HUDEP-2 (cell line): Measurements from ENCODE around the gene LIPF.
"Not testable (repeated sequence)": the region's sequence is repeated elsewhere in the genome, so short reads cannot be mapped to it uniquely, and the experiment has no call there.

Source experiments
- DNase-seq, 76 experiments: peaks; one replicate each; lab custom pipeline; 2025; ENCODE audit not compliant: unreplicated experiment in 76 of 76; lab: John Stamatoyannopoulos, UW

LIPF gene

DNA sequence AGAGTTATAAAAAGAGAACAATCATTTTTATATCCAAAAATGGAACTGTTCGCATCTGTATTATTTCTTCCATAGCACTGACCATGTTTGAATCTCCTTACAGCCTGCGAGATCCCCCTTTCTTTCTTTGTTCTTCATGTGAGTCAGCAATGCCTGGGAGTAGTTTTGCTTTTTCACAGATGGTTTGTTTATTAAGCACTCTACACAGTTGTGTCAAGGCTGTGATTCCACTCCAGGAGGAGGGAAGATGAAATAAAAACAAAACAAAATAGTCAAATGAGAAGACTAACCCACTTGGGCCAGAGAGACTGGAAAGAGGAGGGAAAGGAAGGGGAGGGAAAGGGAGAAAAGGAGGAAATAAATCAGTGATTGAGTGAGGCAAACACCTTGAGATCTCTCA, 7.8 kb downstream of the LIPF start:
- no peak for DNase-seq

DNA sequence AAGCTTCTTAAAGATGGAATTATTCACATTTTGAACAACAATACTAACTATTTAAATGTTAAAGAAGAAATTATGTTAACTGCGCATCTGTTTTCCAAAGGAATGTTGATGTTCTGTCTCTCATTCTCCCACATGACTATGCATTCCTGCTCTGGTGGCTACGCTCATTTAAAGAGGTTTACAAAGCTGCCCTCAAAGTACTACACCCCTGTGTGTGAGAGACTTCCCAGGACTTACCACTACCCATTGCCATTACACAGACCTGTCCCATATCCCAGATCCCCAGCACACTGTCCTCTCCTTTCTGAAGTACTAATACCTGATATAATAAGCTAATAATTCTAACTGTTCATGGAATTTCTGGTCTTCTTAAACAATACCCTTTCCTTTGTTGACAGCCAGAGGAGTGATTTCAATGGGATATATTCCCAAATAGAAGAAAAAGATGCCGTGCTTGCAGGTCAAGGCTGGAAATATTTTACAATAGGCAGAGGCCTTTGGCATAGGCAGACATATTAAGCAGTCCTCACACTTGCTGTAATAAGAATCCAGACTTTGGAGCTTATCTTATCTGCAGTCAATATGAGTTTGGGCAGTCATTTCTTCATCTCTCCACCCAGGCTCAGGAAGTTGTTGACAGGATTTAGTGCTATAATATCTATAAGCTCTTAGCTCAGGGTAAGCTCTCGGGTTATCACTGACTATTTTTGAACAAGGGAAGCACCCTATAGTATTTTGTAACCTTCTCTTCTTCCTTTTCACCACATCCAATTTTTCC, 12.2 kb downstream of the LIPF start:
- DNase-seq = no peak

DNA sequence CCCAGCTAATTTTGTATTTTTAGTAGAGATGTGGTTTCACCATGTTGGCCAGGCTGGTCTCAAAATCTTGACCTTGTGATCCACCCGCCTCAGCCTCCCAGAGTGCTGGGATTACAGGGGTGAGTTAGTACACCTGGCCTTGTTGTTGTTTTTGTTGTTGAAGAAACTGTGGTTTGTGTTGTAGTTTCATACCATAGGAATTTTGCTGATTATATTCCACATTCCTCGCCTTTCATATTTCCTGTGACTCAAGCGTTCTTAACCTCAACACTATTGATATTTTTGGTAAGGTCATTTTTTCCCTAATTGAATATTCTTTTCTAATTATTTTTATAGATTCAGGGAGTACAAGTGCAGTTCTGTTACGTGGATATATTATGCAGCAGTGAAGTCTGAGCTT, 16.7 kb downstream of the LIPF start:
- DNase-seq = no peak

DNA sequence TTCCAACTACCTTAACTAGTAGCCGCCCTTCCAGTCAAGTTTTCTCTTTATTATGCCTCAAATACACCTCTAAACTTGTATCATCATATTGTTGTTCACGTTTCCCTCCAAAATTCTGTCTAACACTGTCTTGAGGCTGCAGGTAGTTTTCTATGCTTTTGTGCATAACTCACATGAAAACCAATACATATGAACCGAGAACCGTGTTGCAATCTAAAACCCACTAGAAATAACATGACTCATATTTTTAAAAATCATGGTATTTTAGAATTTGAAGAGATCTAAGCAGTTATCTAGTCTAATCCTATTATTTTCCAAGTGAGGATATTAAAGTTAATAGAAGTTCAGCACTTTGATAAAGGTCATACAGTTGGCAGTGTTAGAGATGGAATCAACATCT, 18.2 kb downstream of the LIPF start:
- DNase-seq = no peak

DNA sequence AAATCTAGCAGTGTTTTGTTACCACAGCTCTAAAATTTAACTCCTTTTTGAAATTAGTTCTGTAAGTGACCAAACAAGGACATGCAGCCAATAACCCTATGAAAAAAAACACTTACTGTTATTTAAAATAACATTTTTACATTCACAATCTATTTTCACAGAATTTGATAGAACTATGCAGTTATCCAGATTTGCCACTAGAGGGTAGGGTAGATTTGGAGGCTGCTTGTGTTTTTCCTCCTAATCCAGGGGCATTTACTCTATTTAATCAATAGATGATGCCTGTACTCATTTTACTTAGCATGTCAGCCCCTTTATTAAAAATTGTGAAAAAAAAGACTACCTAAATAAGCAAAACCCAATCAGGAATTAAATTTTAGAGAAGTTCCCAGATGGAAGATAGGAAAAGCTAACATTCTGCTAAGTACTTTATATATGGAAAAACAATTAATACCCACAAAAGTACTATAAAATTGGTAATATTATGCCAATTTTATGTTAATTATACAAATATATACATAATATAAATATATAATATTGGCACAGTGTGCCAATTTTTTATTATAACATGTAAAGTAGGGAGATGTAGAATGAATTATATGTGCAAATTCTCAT, 23.7 kb downstream of the LIPF start:
- DNase-seq = peak in 2 of 76 experiments; percentile 10 to 12

DNA sequence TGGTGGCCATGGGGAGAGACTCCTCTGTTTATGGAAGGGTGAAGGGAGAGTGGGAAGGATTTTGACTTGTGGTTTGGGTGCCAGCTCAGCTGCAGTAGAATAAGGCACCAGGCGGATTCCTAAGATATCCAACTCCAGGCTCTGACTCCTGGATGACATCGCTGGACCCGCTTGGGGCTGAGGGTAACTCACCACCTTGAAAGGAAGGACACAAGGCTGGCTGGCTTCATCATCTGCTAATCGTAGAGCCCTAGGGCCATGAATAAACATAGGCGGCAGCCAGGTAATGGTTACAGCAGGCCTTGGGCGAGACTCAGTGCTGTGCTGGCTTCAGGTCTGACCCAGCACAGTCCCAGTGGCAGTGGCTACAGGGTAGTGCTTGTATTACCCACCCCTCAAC, 25.1 kb downstream of the LIPF start:
- no peak for DNase-seq

DNA sequence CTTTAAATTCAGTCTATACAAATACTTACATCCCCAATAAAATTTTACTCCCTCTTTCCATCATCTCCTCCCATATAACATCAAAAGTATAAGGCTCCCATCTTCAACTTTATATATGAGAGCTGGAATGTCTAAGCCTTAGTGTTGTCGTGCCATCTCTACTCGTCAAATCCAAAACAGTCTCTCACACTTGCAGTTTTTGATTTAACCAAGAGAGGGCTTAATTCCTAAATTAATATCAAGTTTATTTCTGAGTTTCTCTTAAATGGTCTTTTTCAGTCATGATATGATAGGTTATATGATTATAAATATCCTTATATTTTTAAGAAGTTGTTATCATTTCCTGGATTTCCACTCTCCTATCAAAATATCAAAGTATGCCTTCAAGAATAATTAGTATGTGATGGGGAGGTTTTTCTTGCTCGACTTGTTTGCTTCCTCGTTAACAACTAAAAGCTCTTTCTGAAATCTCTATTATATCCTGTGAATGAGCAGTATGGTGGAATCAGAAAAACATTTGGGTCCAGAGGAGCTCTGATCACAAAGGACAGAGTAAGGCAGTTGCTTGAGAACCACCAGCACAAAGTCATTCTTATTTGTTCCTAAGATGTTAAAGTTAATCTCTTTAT, 29.3 kb downstream of the LIPF start:
- DNase-seq = no peak

DNA sequence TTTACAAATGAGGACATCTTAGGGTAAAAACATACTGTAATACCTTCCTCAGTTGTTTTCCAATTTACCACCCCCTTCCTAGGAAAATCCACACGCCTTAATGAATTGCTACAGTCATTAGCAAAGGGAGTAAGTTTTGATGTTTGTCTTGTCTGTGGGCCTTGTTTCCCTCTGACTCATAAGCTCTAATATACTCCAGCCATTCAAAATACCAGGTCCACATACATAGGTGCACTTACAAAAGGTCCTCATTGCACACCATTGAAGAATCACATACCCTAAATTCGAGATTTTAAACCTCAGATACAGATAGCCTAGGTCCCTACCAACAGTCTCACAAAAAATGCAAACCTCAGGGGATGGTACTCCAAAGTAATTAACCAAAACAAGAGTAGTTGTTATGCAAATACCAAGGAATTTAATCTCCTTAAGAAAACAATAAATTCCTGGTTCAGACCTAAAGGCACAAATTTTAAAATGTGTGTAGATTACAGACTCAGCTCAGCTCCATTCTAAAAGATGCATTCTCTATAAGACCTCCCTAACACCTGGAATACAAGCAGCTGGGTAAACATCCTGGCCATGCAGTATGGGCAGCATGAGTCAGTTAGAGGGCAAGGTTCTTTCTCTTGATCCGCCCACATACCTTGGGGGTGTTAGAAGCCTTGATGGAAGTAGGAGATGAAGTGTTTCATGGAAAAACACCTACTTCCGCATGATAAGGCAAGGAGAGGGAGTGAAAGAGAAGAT, 38.8 kb downstream of the LIPF start:
- no peak for DNase-seq

DNA sequence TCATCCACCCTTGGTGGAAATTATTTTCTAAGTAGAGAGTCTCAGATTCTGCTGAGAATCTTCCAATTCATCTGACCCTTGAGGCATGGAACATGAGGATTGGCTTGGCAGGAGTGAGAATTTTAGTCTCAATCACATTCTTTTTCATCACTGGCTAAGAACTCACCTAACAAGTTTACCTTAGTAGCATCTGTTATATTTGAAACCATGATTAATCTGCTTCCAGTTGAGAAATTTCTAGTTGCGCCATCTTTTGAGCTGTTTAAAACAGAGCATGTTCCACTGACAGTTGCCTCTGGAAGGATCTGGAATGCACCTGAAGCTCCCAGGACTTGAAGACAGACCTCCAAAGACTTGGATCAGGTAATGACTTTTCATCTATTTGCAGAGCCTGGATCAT, 41.7 kb downstream of the LIPF start, which contains the start of gene LIPK:
Gene LIPK, plus strand, starts transcription at position 292 of the 400 bp plus-strand sequence. CDS start 18,295 bp downstream, outside the sequence.
- DNase-seq = no peak

DNA sequence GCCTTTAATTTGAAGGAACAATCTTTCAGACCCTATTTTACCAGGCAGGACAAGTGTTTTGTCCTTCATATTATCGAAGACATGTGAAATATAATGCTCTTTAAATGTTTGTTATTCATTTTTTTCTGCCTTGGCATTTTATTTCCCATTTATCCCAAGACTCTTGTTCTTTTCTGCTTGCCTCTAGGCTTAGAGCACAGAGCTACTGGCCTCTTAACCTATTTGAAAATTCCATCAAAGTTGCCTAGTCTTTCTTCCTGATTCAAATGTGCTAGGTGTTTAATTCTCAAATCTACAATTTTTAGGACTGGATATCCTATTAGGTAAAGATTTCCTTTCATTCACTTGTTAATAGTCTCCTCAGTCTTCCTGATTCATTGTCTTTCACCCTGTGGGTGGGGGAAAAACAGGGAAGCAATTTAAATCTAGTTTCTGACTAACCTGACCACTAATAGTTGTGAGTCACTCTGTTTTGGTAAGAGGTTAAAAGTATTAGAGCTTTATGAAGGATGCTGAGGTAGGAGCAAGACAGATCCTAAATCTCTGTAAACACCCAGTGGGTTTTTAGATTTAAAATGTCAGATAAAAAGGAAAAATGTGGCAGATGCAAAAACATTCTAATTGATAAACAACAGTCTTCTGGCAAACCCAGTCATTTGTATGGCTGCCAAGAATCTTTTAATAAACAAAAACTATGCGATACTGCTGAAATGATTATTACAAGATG, 43.4 kb downstream of the LIPF start:
- no peak for DNase-seq

DNA sequence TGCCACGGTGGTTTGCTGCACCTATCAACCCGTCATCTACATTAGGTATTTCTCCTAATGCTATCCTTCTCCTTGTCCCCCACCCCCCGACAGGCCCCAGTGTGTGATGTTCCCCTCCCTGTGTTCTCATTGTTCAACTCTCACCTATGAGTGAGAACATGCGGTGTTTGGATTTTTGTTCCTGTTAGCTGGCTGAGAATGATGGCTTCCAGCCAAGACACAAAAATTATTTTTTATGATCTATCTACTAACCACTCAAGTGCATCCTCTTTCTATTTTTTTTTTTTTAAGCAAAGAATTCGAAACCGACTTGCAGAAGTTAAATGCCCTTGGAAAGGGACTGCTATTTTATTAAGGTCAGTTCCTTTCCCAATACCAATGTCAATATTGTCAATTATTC, 45.1 kb downstream of the LIPF start:
- DNase-seq = not testable (repeated sequence)

DNA sequence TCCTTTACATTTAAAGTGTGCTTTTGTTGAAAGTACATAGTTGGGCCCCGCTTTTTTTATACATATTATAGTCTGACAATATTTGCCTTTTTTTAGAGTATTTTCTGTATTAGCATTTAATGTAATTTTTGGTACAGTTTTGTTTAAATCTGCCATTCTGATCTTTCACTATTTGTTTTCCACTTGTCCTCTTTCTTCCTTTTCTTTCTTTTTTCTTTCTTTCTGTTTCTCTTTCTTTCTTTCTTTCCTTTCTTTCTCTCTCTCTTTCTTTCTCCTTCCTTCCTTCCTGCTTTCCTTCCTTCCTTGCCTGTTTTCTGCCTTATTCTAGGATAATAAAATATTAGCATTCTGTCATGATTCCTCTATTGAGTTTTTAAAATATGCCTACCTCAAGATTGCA, 51.3 kb downstream of the LIPF start:
- no peak for DNase-seq

DNA sequence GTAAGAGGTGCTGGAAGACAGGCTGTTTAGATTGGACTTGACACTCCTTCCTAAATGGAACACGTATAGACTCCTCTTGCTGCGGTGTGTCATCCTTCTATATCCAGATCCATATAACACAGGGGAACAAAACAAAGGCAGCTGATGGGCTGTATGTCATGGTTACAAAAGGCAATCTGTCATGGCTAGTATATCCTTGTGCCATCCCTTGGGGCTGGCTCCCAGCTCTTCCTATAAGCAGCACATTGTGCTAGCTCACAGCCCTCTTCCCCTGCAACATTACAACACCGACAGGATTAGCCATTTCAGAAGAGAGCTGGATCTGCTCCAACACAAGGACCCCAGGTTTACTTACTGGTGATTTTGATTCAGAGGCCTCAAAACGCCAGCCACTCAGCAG, 57.1 kb downstream of the LIPF start:
- DNase-seq = no peak

DNA sequence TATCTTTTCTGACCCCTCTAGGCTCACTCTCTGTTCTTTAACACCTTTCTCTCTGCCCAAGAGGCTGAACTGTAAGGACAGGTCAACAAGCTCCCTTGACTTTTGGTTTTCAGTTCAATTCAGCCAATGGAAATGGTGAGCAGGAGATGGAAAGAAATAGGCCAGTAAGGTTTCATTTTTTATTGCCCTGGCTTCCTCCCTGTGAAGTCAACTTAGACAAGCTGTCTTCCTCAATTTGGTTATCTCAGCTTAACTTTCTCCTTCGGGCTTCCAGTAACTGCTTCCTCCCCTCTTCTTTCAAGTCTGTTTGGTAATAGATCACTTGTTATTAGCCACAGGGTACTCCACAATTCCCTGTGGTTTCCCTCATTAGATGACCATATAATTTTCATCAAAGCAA, 61.6 kb downstream of the LIPF start:
- DNase-seq = no peak

DNA sequence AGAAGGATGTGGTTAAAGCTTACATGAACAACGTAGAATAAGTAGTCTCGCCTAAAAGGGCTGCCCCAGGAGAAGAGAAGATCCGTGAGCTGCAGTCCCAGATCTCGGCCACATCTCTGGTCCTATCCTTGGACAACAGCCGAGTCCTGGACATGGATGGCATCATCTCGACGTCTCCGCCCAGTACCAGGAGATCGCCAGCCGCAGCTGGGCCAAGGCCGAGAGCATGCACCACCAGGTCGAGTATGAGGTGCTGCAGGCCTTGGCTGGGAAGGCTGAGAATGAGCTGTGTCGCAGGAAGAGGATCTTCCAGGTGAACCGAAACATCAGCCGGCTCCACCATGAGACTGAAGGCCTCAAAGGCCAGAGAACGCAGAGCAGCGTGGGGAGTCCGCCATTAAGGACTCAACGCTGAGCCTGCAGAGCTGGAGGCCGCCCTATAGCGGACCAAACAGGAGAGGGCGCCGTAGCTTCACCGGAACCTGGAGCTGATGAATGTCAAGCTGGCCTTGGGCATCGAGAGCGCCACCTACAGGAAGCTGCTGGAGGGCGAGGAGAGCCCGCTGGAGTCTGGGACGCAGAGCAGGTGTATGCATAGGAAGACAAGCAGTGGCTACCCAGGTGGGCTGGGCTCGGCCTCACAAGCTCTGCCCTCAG, 64.0 kb downstream of the LIPF start:
- DNase-seq = peak in 52 of 76 experiments; percentile 3 to 81 (median 24)
